Measurements from ENCODE around the gene RBBP8NL.

RBBP8NL gene

GRCh38 chr20:62387219-62387913 lies 40.0 kb downstream of the RBBP8NL start:
- TF ChIP-seq RAD21 (IDR thresholded peaks at IDR 0.05; ENCODE audit: low read depth) (no peak), REST (IDR thresholded peaks at IDR 0.05; ENCODE audit: low read depth) (no peak), FOXM1 (IDR thresholded peaks at IDR 0.05; ENCODE audit: borderline replicate concordance, low read depth) (no peak), EP300 (IDR thresholded peaks at IDR 0.05; ENCODE audit: borderline replicate concordance) (no peak), EGR1 (IDR thresholded peaks at IDR 0.05) (no peak), YY1 (IDR thresholded peaks at IDR 0.05; ENCODE audit: low read depth) (no peak), CREB1 (IDR thresholded peaks at IDR 0.05; ENCODE audit: low read depth) (no peak), ZBTB7A (IDR thresholded peaks at IDR 0.05; ENCODE audit: low read depth) (no peak), TAF1 (IDR thresholded peaks at IDR 0.05; ENCODE audit: low read depth) (no peak), USF1 (IDR thresholded peaks at IDR 0.05) (no peak), TCF12 (IDR thresholded peaks at IDR 0.05; ENCODE audit: low read depth) (no peak), MAX (IDR thresholded peaks at IDR 0.05) (no peak), TEAD4 (IDR thresholded peaks at IDR 0.05) (no peak), CEBPB (IDR thresholded peaks at IDR 0.05) (no peak), NFIC (IDR thresholded peaks at IDR 0.05) (no peak)

- TF ChIP-seq RAD21 (IDR thresholded peaks at IDR 0.05; ENCODE audit: low read depth) = no peak
- peak; percentile 75 for TF ChIP-seq USF1 (IDR thresholded peaks at IDR 0.05)
- TF ChIP-seq NFIC (IDR thresholded peaks at IDR 0.05) = 0 out of 2 replicates have a peak, but pooled peaks have one; percentile 41
- TF ChIP-seq TCF12 (IDR thresholded peaks at IDR 0.05; ENCODE audit: low read depth) = peak; percentile 70
- TF ChIP-seq EGR1 (IDR thresholded peaks at IDR 0.05) = no peak
- no peak for TF ChIP-seq CEBPB (IDR thresholded peaks at IDR 0.05)
- peak; percentile 91 for TF ChIP-seq MAX (IDR thresholded peaks at IDR 0.05)
- no peak for TF ChIP-seq YY1 (IDR thresholded peaks at IDR 0.05; ENCODE audit: low read depth)
- TF ChIP-seq TAF1 (IDR thresholded peaks at IDR 0.05; ENCODE audit: low read depth) = peak; percentile 85
- no peak for TF ChIP-seq REST (IDR thresholded peaks at IDR 0.05; ENCODE audit: low read depth)
- TF ChIP-seq FOXM1 (IDR thresholded peaks at IDR 0.05; ENCODE audit: borderline replicate concordance, low read depth) = no peak
- TF ChIP-seq TEAD4 (IDR thresholded peaks at IDR 0.05) = 0 out of 2 replicates have a peak, but pooled peaks have one; percentile 2
- no peak for TF ChIP-seq EP300 (IDR thresholded peaks at IDR 0.05; ENCODE audit: borderline replicate concordance)
- peak; percentile 73 for TF ChIP-seq CREB1 (IDR thresholded peaks at IDR 0.05; ENCODE audit: low read depth)
- peak; percentile 99 for TF ChIP-seq ZBTB7A (IDR thresholded peaks at IDR 0.05; ENCODE audit: low read depth)
Measured at GRCh38 chr20:62386383-62387218, 40.7 kb downstream of the RBBP8NL start, which contains the start of gene RPS21. RPS21 (plus strand) TSS chr20:62387103; CDS start chr20:62387339, 236 bp downstream.

GRCh38 chr20:62382306-62383198 lies 44.8 kb downstream of the RBBP8NL start:
- TF ChIP-seq REST (IDR thresholded peaks at IDR 0.05; ENCODE audit: low read depth) = no peak
- TF ChIP-seq FOXM1 (IDR thresholded peaks at IDR 0.05; ENCODE audit: borderline replicate concordance, low read depth) = no peak
- peak; percentile 96 for TF ChIP-seq RAD21 (IDR thresholded peaks at IDR 0.05; ENCODE audit: low read depth)
- no peak for TF ChIP-seq YY1 (IDR thresholded peaks at IDR 0.05; ENCODE audit: low read depth)
- no peak for TF ChIP-seq EP300 (IDR thresholded peaks at IDR 0.05; ENCODE audit: borderline replicate concordance)
- no peak; the same call in 1 of the 2 replicates for TF ChIP-seq NFIC (IDR thresholded peaks at IDR 0.05)
- TF ChIP-seq USF1 (IDR thresholded peaks at IDR 0.05) = no peak
- TF ChIP-seq MAX (IDR thresholded peaks at IDR 0.05) = 0 out of 2 replicates have a peak, but pooled peaks have one; percentile 13
- TF ChIP-seq TAF1 (IDR thresholded peaks at IDR 0.05; ENCODE audit: low read depth) = no peak
- 0 out of 2 replicates have a peak, but pooled peaks have one; percentile 19 for TF ChIP-seq TCF12 (IDR thresholded peaks at IDR 0.05; ENCODE audit: low read depth)
- no peak for TF ChIP-seq CREB1 (IDR thresholded peaks at IDR 0.05; ENCODE audit: low read depth)

All from Ishikawa (cell line).